GM12878 (cell line): ENCODE measurements around the gene CREBRF.

ENCODE experiments used
- JUND ChIP-seq: IDR thresholded peaks from 2 replicates; pipeline ENCODE4 v1.6.1; 2012; ENCODE audit warnings: low read depth, mild to moderate bottlenecking, low read length, improper control_type of control experiment, moderate library complexity
- MTA3 ChIP-seq: IDR thresholded peaks from 2 replicates; pipeline ENCODE4 v1.6.1; 2012; ENCODE audit warnings: low read length, inconsistent platforms, borderline replicate concordance
- POLR2A ChIP-seq: IDR thresholded peaks from 2 replicates; pipeline ENCODE4 v1.6.1; 2011; ENCODE audit warnings: low read depth, mild to moderate bottlenecking, low read length
- POLR2AphosphoS5 ChIP-seq: IDR thresholded peaks from 2 replicates; pipeline ENCODE4 v1.6.1; 2011; ENCODE audit warnings: mild to moderate bottlenecking, low read length, inconsistent platforms
- TBL1XR1 ChIP-seq: IDR thresholded peaks from 2 replicates; pipeline ENCODE4 v1.6.1; 2012; ENCODE audit warnings: low read depth, low read length, improper control_type of control experiment
- TF ChIP-seq, protein P1 (sequence below), 3 experiments: IDR thresholded peaks in 2 of 3; conservative IDR thresholded peaks in 1 of 3; 2 replicates each; pipeline ENCODE4 v1.5.1; 2011; ENCODE audit warnings: low read depth in 3 of 3, low read length in 3 of 3, mild to moderate bottlenecking in 3 of 3, control low read depth in 2 of 3, moderate library complexity in 2 of 3, inconsistent platforms in 1 of 3, mixed read lengths in 1 of 3; ENCODE audit not compliant: control insufficient read depth in 2 of 3, insufficient read depth in 1 of 3; ENCODE audit errors: extremely low read depth in 1 of 3

GRCh38 chr5:173163219-173163618, 107.1 kb downstream of the CREBRF start:
- TF ChIP-seq MTA3 (no peak), POLR2AphosphoS5 (no peak), JUND (no peak), TBL1XR1 (no peak), POLR2A (no peak)
- TF ChIP-seq, protein P1, sequence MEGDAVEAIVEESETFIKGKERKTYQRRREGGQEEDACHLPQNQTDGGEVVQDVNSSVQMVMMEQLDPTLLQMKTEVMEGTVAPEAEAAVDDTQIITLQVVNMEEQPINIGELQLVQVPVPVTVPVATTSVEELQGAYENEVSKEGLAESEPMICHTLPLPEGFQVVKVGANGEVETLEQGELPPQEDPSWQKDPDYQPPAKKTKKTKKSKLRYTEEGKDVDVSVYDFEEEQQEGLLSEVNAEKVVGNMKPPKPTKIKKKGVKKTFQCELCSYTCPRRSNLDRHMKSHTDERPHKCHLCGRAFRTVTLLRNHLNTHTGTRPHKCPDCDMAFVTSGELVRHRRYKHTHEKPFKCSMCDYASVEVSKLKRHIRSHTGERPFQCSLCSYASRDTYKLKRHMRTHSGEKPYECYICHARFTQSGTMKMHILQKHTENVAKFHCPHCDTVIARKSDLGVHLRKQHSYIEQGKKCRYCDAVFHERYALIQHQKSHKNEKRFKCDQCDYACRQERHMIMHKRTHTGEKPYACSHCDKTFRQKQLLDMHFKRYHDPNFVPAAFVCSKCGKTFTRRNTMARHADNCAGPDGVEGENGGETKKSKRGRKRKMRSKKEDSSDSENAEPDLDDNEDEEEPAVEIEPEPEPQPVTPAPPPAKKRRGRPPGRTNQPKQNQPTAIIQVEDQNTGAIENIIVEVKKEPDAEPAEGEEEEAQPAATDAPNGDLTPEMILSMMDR (IDR thresholded peaks at IDR 0.05 in 2 of 3, conservative IDR thresholded peaks at IDR 0.05 in 1 of 3; ENCODE audit: control insufficient read depth in 2 of 3, extremely low read depth in 1 of 3, insufficient read depth in 1 of 3, low read depth in 3 of 3, low read length in 3 of 3) = no peak
